ENCODE results near the gene DPPA3.
"Not testable (repeated sequence)": the region's sequence is repeated elsewhere in the genome, so short reads cannot be mapped to it uniquely, and the experiment has no call there.

The DPPA3 gene

GRCh38 chr12:7749442-7749841 is 38.2 kb downstream of the DPPA3 start:
- no peak for TF ChIP-seq CTCF (conservative IDR thresholded peaks at IDR 0.05; ENCODE audit: control insufficient read depth, insufficient read depth, low read depth, low read length)
- DNase-seq (ENCODE audit: low read depth): no peak
- no peak overlapping the region for H3K4me3 ChIP-seq (ENCODE audit: control insufficient read depth, low read depth, low read length)

- DNase-seq (ENCODE audit: low read depth): no peak
- H3K4me3 ChIP-seq (ENCODE audit: control insufficient read depth, low read depth, low read length): no peak overlapping the region
- no peak for TF ChIP-seq CTCF (conservative IDR thresholded peaks at IDR 0.05; ENCODE audit: control insufficient read depth, insufficient read depth, low read depth, low read length)
Observed at GRCh38 chr12:7750350-7750749, 39.1 kb downstream of the DPPA3 start.

GRCh38 chr12:7751394-7751793 is 40.2 kb downstream of the DPPA3 start:
- DNase-seq (ENCODE audit: low read depth): no peak
- no peak overlapping the region for H3K4me3 ChIP-seq (ENCODE audit: control insufficient read depth, low read depth, low read length)
- no peak for TF ChIP-seq CTCF (conservative IDR thresholded peaks at IDR 0.05; ENCODE audit: control insufficient read depth, insufficient read depth, low read depth, low read length)

GRCh38 chr12:7751941-7752922 is 41.0 kb downstream of the DPPA3 start:
- DNase-seq (ENCODE audit: low read depth); H3K4me3 ChIP-seq (ENCODE audit: control insufficient read depth, low read depth, low read length): not testable (repeated sequence)

- not testable (repeated sequence) for DNase-seq (ENCODE audit: low read depth); H3K4me3 ChIP-seq (ENCODE audit: control insufficient read depth, low read depth, low read length)
Observed at GRCh38 chr12:7755668-7756067, 44.4 kb downstream of the DPPA3 start.

GRCh38 chr12:7756993-7757392 is 45.8 kb downstream of the DPPA3 start:
- no peak overlapping the region for H3K4me3 ChIP-seq (ENCODE audit: control insufficient read depth, low read depth, low read length)
- no peak for DNase-seq (ENCODE audit: low read depth)
- TF ChIP-seq CTCF (conservative IDR thresholded peaks at IDR 0.05; ENCODE audit: control insufficient read depth, insufficient read depth, low read depth, low read length): no peak

- H3K4me3 ChIP-seq (ENCODE audit: control insufficient read depth, low read depth, low read length): no peak overlapping the region
- no peak for DNase-seq (ENCODE audit: low read depth)
- no peak for TF ChIP-seq CTCF (conservative IDR thresholded peaks at IDR 0.05; ENCODE audit: control insufficient read depth, insufficient read depth, low read depth, low read length)
Observed at GRCh38 chr12:7758766-7759140, 47.5 kb downstream of the DPPA3 start.

Measured in fibroblast of mammary gland (primary cell).